Esophagus muscularis mucosa (tissue), 4 donors: ENCODE measurements around the gene PTCRA.

Source experiments
- CTCF ChIP-seq, 3 experiments: fragments of 200-600 bp in 2 of 3; fragments of 450-650 bp in 1 of 3; sonication (generic) in 2 of 3; IDR thresholded peaks; one replicate each; pipeline ENCODE4 v1.5.1; 2017 to 2019; ENCODE audit warnings: antibody characterized with exemption in 3 of 3, mild to moderate bottlenecking in 2 of 3, moderate library complexity in 1 of 3
- EP300 ChIP-seq: sonication (generic); formaldehyde crosslinking; IDR thresholded peaks from one replicate; pipeline ENCODE4 v1.6.1; 2017; ENCODE audit warnings: antibody characterized with exemption
- POLR2A ChIP-seq: fragments of 450-650 bp; IDR thresholded peaks from one replicate; pipeline ENCODE4 v1.6.1; 2017; ENCODE audit warnings: antibody characterized with exemption, moderate library complexity, mild to moderate bottlenecking, low read depth
- POLR2AphosphoS5 ChIP-seq, 2 donors: sonication (generic); formaldehyde crosslinking; IDR thresholded peaks; one replicate each; pipeline ENCODE4 v1.6.1; 2017; ENCODE audit warnings: antibody characterized with exemption in 2 of 2

- no peak for TF ChIP-seq CTCF (IDR thresholded peaks at IDR 0.05)
- no peak for TF ChIP-seq POLR2AphosphoS5 (IDR thresholded peaks at IDR 0.05)
- TF ChIP-seq POLR2A: no peak
- no peak for TF ChIP-seq EP300
Measured at GRCh38 chr6:42873313-42873712, 42.5 kb upstream of the PTCRA start.
